ENCODE measurements around the gene VSX1.
A peak's percentile ranks its signal among the peaks of the same experiment; 100 is the strongest.

VSX1 gene

GRCh38 chr20:25064561-25065071, 17.3 kb downstream of the VSX1 start:
- DNase-seq: no peak

- no peak for DNase-seq
Measured at GRCh38 chr20:25063981-25064380, 18.0 kb downstream of the VSX1 start.

- no peak for DNase-seq
Measured at GRCh38 chr20:25063546-25063945, 18.4 kb downstream of the VSX1 start.

DNA sequence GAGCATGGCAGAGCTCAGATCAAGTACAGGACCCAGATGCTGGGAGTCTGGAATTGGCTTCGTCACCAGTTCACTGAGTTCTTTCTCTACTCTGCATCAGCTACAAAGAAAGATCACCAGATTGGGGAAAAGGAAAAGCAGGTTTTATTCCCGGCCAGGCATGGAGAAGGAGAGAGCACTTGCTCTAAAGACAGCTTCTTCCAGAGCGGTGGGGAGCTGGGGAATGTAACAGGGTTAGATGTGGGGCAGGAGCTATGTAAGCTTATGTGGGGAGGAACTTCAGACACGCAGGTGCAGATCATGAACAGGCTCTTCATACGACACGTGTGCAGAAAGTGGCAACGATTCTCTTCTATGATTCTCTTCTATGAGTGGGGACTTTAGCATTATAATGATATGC, 19.1 kb downstream of the VSX1 start:
- DNase-seq: no peak

GRCh38 chr20:25061821-25062530, 20.0 kb downstream of the VSX1 start:
- no peak for DNase-seq

DNA sequence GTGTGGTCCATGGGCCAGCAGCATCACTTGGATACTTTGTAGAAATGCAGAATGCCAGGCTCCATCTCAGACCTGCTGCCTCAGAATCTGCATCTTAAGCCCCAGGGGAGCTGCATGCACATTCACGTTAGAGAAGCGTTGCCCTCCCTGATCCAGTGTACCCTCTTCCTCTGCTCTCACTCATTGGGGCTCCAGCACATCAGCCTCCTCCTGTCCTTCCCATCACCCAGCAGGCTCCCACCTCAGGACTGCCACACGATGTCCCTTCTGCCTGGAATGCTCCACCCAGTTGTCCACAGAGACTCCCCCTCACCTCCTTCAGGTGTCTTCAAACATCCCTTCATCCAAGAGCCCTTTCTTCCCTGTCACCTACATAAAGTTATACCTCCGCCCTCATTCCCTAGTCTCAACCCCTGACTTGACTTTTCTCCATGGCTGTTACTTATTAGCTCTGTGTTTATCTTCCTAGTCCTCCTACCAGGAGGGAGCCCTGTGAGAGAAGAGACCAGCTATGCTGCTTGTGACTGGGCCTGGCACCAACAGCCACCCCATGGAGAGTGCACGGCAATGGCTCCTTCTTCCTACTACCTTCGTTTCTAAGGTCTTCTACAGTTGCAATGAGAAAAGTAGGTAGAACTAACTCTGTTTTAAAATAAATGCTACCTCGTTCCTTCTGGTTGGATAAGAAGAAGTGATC, 20.7 kb downstream of the VSX1 start:
- no peak for DNase-seq

DNA sequence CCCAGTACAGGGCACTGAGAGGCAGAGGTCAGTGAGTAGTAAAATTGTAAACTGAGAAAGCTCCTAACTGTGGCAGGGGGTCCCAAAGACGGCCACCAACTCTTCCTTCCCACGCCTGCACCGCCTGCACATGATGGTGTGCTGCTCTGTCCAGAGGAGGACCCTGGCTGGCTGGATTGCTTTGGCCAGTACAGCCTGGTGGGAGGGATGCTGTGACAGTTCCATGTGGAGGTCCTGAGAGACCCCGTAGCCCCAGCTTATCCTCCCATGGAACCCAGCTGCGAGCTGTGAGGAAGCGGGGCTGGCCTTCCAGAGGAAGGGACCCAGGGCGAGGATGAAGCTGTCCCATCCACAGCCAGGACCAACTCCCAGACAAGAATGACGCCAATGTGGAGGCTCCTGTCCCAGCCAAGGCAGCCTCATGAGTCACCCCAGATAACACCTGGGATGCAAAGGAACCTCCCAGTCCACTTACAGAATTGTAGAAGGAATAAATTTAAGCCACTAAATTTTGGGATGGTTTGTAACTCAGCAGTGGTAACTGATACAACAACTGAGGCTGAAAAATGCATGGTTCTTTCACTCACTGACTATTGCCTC, 22.0 kb downstream of the VSX1 start:
- DNase-seq: no peak

DNA sequence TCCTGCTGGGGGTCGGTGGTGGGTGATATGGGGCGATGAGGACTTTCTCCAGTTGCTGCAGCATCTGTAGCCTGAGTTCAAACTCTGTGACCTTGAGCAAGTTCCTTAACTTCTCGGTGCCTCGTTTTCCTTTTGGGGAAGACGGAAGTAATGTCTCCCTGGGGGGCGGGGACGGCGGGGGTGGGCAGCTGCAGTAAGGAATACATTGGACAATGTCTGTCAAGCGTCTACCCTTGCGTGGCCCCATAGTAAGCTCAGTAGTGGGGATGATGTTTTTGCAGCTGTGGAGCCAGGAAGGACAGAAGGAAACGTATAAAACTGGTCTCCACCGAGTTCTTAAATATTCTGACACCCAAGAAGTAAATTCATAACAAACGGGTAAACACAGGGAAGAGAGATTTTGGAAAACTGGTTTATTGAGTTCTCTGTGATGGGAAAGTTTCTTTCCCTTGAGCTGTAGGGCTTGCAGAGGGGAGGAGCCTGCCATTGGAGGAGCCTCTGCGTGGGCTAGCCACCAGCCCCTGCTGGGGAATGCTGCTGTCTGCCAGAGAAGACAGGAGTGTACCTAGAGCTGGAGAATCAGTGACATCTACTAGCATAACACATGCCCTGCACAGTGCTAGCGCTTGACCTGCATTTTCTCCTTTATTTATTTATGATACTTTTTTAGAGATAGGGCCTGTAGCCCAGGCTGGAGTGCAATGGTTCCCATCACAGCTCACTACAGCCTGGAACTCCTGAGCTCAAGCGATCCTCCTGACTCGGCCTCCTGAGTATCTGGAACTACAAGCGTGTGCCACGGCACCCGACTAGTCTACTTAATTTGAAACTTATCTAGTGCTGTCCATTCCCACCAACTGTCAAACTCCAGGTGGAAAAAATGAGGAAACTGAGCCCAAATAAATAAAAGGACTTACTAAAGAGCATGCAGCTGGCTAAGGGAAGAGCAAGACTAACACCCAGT, 22.8 kb downstream of the VSX1 start:
- no peak for DNase-seq

DNA sequence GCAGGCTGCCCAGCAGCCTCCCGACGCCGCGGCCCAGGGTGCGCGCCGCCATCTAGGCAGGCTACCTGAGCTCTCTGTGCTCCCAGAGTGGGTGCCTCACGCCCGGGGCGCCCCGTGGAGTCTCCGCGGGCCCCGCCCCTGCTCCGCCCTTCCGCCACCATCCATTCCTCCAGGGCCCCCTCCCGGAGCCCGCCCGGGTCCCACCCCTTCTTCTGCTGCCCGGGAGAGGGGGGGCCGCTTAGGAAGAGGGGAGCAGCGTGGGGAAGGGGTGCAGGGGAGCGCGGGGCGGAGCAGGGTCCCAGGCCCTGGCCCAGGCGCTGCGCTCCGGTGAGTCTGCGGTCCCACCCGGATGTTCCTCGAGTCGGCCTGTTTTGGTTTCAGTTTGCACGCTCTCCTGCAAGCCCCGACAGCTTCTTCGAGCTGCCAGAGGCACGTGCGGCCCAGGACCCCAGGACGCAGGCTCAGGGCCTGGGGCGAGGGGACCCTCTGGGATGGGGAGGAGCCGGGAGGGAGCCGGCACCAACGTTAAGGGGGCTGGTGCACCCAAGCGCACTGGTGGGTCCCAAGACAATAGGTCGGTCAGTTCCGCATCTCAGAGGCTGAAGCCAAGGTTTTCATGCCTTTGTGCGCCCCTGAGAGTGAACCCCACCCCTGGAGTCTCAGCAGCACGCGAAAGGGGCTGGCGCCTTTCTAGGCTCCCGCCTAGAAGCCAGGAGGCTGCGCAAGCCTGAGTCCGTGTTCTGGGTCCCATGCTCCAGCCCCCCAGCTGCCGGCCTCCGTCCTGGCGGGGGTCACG, 23.7 kb downstream of the VSX1 start, which contains the start of gene ACSS1:
TSS of gene ACSS1 (minus strand) at position 89 of the 796 bp plus-strand sequence. CDS start at position 52, 37 bp downstream.
- DNase-seq: peak; percentile 67 to 68

- peak; percentile 69 to 74 for DNase-seq
Measured at GRCh38 chr20:25057234-25058050, 24.5 kb downstream of the VSX1 start.

- DNase-seq: no peak
Measured at GRCh38 chr20:25056690-25057233, 25.2 kb downstream of the VSX1 start.

DNA sequence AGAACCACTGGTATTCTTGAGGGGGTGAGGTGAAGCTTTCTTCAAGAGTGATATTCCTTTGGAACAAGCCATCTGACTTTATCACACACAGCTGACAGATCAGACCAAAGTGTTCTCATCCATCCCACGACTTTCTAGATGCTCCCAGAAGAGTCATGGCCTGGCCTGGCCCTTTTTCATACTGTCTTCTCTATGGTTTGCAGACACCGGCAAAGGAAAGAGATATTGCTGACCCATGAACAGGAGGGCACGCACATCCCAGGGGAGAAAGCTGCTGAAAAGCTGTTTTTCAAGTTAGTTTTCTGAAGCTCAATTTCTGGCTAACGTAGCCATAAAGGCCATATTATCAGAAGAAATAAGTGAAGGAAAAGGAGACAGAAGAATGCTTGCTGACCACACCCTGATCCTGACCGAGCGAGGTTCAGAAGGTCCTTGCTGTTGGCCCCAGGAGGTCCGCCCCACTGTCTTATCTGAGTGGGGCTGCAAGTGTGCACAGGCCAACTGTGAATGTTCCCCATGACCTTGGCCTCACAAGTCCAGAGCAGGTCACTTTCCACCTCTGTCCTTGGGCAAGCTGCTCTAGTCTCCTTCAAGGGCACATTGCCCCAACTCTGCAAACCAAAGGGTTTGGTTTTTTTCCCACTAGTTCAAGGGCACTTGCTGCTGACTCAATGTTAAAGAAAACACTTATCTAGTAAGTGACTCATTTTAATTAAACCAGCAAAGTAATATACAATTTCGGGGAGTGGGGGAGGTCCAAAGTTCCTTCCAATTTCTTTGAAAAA, 26.0 kb downstream of the VSX1 start:
- no peak for DNase-seq

- DNase-seq: no peak
Measured at GRCh38 chr20:25054995-25055629, 26.8 kb downstream of the VSX1 start.

DNA sequence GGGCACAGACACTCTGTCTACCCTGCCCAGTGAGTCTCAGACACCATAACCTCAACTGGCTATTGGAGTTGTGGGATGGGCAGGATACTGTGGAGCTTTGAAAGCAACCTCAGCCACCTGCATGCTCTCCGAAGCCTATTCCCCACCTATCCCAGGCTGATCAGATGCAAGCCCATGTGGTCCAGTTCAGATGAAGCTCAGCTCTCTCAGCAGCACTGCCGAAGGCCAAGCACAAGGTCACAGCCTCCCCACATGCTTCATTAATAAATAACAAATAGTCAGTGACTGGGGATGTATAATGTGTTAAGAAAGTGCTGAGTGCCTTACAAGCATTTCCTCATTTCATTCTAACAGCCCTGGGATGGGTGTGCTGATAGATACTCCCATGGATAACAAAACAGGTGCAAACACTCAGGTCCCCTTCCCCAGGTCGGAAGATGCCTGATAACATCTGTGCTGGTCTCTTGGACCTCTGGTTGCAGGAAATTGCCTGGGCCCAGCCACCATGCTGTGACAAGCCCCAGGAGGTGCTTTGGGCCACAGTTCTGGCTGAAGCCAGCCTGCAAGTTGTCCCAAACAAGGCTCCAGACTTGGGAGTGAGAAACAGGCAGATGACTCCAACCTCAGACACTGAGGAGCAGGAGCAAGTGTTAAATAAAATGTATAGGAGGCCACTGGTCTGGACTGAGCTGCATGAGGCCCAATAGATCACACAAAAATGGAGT, 27.7 kb downstream of the VSX1 start:
- no peak for DNase-seq

GRCh38 chr20:25053255-25054031, 28.5 kb downstream of the VSX1 start:
- DNase-seq: no peak

- DNase-seq: no peak
Measured at GRCh38 chr20:25052255-25053194, 29.4 kb downstream of the VSX1 start.
